Right renal pelvis (tissue), 4 donors: ENCODE data around the gene SMIM23. TPM values are rescaled to one million over a fixed set of nuclear protein-coding genes. Genes with fewer than 3 reads are reported as not detected.

ENCODE experiments used
- DNase-seq, 4 donors: peaks; one replicate each; pipeline ENCODE4 v3.0.0-alpha.2; 2013; ENCODE audit warnings: low read depth in 4 of 4, low spot score in 3 of 4, missing footprints in 1 of 4
- polyA plus RNA-seq, 4 donors: library from polyadenylated mRNA; unstranded; fragments of 120-200 nt; gene quantifications; one replicate each; pipeline ENCODE4 v1.2.1, GENCODE V29; 2013; ENCODE audit not compliant: insufficient read length in 4 of 4

Gene SMIM23
- polyA plus RNA-seq, 4 donors: not detected

DNA sequence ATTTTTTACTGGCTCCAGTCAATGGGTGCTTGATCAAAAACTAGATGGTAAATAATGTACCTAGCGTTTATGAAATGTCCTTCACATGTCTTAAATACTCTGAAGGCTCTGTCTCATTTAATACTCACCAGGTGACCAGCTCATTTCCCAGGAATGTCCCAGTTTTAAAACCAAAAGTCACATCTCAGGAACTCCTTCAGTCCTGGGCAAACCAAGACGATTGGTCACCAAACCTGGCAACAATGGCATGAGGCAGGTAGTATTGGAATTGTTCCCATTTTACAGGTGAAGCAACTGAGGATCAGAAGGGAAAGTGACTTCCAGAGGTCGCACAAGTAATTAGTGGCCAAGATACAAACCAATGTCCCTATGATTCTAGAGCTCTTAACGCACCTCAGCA lies 27.7 kb downstream of the SMIM23 start:
- DNase-seq: no peak

GRCh38 chr5:171813813-171814490 lies 28.3 kb downstream of the SMIM23 start:
- DNase-seq: no peak

DNA sequence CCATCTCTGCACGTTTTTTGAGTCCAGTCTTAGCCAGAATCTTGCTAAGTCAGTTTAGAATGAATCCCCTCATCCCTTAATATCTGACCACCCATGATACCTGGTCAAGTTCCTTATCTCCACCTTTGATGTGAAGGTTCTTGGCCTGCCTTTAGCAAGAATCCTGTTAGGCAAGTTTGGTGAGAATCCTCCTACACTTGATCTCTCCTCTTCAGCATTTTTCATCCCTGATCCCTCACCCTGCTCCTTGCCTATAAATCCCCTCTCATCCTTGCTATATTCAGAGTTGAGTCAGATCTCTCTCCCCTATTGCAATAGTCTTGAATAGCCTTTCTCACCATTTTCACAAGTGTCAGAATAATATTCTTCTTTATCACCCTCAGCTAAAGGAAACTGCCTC lies 31.0 kb downstream of the SMIM23 start:
- DNase-seq: no peak

GRCh38 chr5:171820561-171820960 lies 34.9 kb downstream of the SMIM23 start:
- no peak for DNase-seq

- no peak for DNase-seq
These were observed 35.7 kb downstream of the SMIM23 start for GRCh38 chr5:171821286-171821685.

DNA sequence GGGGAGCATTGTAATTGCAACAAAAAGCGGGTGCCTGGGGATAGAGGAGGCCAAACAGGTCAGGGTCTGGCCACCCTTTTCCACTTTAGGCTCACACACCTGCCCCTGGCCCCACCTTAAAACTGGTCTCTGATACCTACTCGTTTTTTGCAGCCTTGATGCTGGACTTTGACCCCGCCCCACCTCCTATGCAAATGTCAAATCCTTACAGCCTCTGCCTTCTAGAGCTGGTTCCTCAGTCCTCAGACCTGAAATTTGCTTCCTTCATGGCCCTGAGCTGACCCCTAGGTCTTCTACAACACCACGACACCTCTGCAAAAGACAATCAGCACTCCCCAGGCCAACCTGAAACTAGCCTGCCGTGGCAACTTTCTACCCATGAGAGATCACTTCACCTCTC lies 37.7 kb downstream of the SMIM23 start:
- DNase-seq: no peak

DNA sequence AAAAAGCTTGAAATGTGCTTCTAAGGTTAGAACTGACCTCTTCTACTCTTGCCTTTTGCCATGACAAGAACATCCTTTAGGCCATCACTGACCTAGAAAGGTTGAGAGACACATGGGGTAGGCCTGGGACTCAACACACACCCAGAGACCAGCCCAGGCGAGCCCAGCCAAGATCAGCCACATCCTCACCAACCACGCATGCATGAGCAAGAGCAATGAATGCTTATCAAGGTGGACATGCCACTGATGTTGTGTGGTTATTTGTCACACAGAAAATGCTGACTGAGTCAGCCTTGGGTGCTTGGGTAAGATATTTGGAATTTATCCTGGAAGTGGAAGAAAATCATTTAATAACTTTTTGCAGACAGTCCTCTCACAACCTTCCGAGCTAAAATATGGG lies 39.4 kb downstream of the SMIM23 start:
- DNase-seq: no peak

GRCh38 chr5:171826132-171826531 lies 40.5 kb downstream of the SMIM23 start:
- no peak for DNase-seq

GRCh38 chr5:171827162-171827561 lies 41.5 kb downstream of the SMIM23 start:
- DNase-seq: no peak

- no peak for DNase-seq
These were observed 45.1 kb downstream of the SMIM23 start for GRCh38 chr5:171830686-171831085.

- DNase-seq: no peak
These were observed 47.2 kb downstream of the SMIM23 start for GRCh38 chr5:171832775-171833174.

GRCh38 chr5:171834461-171834860 lies 48.8 kb downstream of the SMIM23 start:
- DNase-seq: no peak

GRCh38 chr5:171835066-171835465 lies 49.4 kb downstream of the SMIM23 start:
- DNase-seq: no peak

GRCh38 chr5:171837522-171837921 lies 51.9 kb downstream of the SMIM23 start:
- DNase-seq: no peak

- DNase-seq: no peak
These were observed 52.4 kb downstream of the SMIM23 start for GRCh38 chr5:171838066-171838465.

GRCh38 chr5:171839112-171839511 lies 53.5 kb downstream of the SMIM23 start:
- DNase-seq: no peak

- no peak for DNase-seq
These were observed 54.4 kb downstream of the SMIM23 start for GRCh38 chr5:171840066-171840465.

Other genes with a start within 250 kb of the SMIM23 start
- 10 to 100 TPM; 51.3 to 66.4 (median 65.4) TPM for gene FBXW11, start 220.8 kb downstream of the SMIM23 start, polyA plus RNA-seq